Prostate gland (tissue), 2 donors: ENCODE data around the gene DHCR7.

Source experiments
- CTCF ChIP-seq, 4 experiments: fragments of 200-600 bp in 2 of 4; fragments of 450-650 bp in 2 of 4; sonication (generic) in 2 of 4; IDR thresholded peaks; 1 replicate in 3 of 4; 2 replicates in 1 of 4; pipeline ENCODE4 v1.5.1; 2016 to 2019; ENCODE audit warnings: antibody characterized with exemption in 4 of 4, mild to moderate bottlenecking in 2 of 4, moderate library complexity in 2 of 4
- POLR2A ChIP-seq: fragments of 450-650 bp; IDR thresholded peaks from one replicate; pipeline ENCODE4 v1.6.1; 2016; ENCODE audit warnings: antibody characterized with exemption, mild to moderate bottlenecking

GRCh38 chr11:71456294-71456693 lies 8.1 kb upstream of the DHCR7 start:
- TF ChIP-seq CTCF (IDR thresholded peaks at IDR 0.05) (no peak), POLR2A (no peak)
